Spinal cord (tissue), 10 donors: ENCODE results near the gene CC2D2A. TPM values are rescaled to one million over a fixed set of nuclear protein-coding genes. Genes with fewer than 3 reads are reported as not detected.

Source experiments
- DNase-seq, 6 donors: peaks; one replicate each; pipeline versions ENCODE4 v3.0.0 to v3.0.0-alpha.2; 2013 to 2015; ENCODE audit warnings: low spot score in 6 of 6, low read depth in 4 of 6
- H3K27ac ChIP-seq: one replicate; pipeline ENCODE4 v1.5.1; 2013; ENCODE audit warnings: low read depth, low read length, control low read depth
- H3K27me3 ChIP-seq: one replicate; pipeline ENCODE4 v1.6.1; 2013; ENCODE audit warnings: low read length; ENCODE audit not compliant: control insufficient read depth, insufficient read depth
- H3K36me3 ChIP-seq: one replicate; pipeline ENCODE4 v1.6.1; 2013; ENCODE audit warnings: low read length; ENCODE audit not compliant: control insufficient read depth, insufficient read depth
- H3K4me1 ChIP-seq: one replicate; pipeline ENCODE4 v1.6.1; 2013; ENCODE audit warnings: low read length; ENCODE audit not compliant: control insufficient read depth, insufficient read depth
- H3K4me3 ChIP-seq: one replicate; pipeline ENCODE4 v1.5.1; 2013; ENCODE audit warnings: low read depth, low read length, control low read depth
- H3K9me3 ChIP-seq: one replicate; pipeline ENCODE4 v1.6.1; 2013; ENCODE audit warnings: low read length; ENCODE audit not compliant: control insufficient read depth, insufficient read depth
- WGBS: methylation state at CpG from one replicate; pipeline ENCODE4 v1.1.5; 2013; ENCODE audit warnings: missing lambda C conversion rate; ENCODE audit not compliant: insufficient coverage; 5-methylcytosine and 5-hydroxymethylcytosine counted together
- polyA plus RNA-seq, 2 donors: library from polyadenylated mRNA; unstranded; fragments of 120-200 nt; gene quantifications; one replicate each; pipeline ENCODE4 v1.2.1, GENCODE V29; 2013; ENCODE audit not compliant: insufficient read length in 2 of 2
- total RNA-seq, 2 donors: library from RNA; depleted of rRNA in 1 of 2; stranded (reverse); fragments of 120-200 nt in 1 of 2; fragments of >200 nt in 1 of 2; gene quantifications; one replicate each; pipeline versions ENCODE4 v1.2.3 to v1.2.4, GENCODE V29; 2013 to 2014
- donor health status: healthy.

Gene CC2D2A
- total and polyA plus RNA-seq, 4 donors, result 25.6 to 67.6 (median 36.4) TPM

DNA sequence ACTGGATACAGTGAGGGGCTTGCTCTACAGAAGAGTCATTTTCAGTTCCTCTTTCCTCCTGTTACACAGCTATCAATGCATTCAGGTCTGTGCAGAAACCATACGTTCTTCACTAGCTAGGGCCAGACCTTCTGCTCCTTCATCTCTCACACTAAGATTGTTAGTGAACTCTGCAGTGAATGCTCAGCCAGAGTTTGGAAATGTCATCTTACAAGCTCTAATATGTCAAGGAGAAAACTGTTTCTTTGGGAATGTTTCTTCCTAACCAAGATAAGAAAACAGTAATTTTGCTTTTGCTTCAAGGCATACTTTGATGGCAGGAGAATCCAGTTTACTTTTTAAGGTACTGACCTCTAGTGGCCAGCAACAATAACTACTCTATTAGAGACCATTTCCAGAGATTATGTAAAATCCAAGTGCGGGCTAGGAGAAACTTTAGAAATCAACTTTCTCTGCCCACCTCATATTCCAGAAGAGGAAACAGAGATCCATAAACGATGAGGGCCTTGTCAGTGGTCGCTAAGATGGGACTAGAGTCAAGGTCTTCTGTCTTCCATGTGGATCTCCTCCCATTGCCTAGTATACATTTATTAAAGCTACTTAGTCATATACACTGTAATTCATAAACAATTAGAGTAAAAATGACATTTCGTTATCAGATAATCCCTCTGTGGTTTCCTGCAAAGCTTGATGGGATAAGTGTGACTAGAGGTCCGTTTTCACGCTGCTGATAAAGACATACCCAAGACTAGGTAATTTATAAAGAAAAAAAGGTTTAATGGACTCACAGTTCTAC, 12.1 kb upstream of the CC2D2A start:
- WGBS, result 83% methylated on average over 1 of the region's 7 CpGs
- Histone ChIP-seq H3K36me3 (no peaks in the 10 kb centered on the region), H3K4me1 (no peaks in the 10 kb centered on the region), H3K27me3 (no peaks in the 10 kb centered on the region), H3K9me3 (no peaks in the 10 kb centered on the region), H3K27ac (peak overlapping the region; percentile 10), H3K4me3 (no peak overlapping the region)
- peak in 4 of 6 donors; percentile 42 to 92 (median 68) for DNase-seq

DNA sequence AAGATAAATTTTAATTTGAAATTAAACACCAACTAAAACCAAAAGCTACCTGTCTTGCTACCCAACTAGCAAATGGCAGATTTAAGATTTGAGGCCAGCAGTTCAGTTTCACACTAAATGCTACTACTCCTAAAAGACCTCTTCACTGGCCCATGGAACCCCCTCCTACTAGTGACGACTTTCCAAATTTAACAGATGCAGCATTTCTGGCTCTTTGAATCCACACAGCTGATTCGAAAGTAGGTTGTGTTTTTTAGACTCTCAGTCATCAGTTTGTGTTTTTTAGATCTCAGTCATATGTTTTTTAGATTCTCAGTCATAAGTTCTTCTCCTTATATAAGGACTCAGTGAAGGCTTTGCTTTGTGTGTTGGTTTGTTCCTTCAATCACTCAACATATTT, 11.1 kb upstream of the CC2D2A start:
- Histone ChIP-seq H3K4me3 (no peak overlapping the region), H3K4me1 (no peaks in the 10 kb centered on the region), H3K27me3 (no peaks in the 10 kb centered on the region), H3K9me3 (no peaks in the 10 kb centered on the region), H3K36me3 (no peaks in the 10 kb centered on the region), H3K27ac (no peak overlapping the region)
- WGBS, result no CpG with 5 or more reads among the region's 2 CpGs
- no peak for DNase-seq

DNA sequence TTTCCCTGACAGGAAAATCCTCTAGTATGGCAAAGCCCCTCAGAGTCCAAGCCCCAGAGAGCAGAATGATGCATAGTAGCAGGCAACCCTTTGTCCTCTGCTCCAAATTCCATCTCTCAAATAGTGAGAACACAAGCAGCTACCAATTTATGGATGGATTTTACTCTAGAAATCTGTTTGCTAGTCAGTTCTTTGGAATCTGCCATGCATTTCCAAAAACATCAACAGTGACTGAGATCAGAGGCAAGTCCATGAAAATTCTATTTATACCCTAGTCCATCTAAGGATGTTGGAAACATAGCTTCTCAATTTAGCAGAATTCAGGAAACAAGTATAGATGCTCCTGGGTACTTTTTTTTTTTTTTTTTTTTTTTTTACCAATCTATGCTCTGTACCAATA, 10.0 kb upstream of the CC2D2A start:
- no peak for DNase-seq
- no peak overlapping the region for H3K27ac ChIP-seq
- H3K9me3 ChIP-seq, result no peaks in the 10 kb centered on the region
- no peak overlapping the region for H3K4me3 ChIP-seq
- no peaks in the 10 kb centered on the region for H3K36me3 ChIP-seq
- no peaks in the 10 kb centered on the region for H3K4me1 ChIP-seq
- H3K27me3 ChIP-seq, result no peaks in the 10 kb centered on the region

DNA sequence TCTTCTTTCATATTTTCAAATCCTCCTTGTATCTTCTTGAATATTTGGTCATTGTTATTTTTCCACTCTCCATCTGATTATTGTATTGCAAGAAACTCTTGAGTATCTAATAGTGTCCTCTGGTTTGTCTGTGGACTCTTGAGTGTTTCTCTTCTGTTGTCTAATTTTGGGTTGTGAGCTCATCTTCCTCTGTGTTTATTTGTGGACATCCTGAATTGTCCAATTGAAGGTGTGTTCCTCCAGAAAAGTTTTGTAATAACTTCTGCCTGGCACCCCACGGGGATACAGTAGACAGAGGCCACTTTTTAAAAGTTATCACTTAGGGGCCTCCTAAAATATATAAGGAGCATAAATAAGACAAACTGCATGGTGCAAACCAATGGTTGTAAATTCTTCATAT, 3.1 kb upstream of the CC2D2A start:
- WGBS, result no CpG with 5 or more reads among the region's 1 CpG
- Histone ChIP-seq H3K4me3 (no peak overlapping the region), H3K9me3 (no peaks in the 10 kb centered on the region), H3K27ac (no peak overlapping the region), H3K36me3 (no peaks in the 10 kb centered on the region), H3K4me1 (no peaks in the 10 kb centered on the region), H3K27me3 (no peaks in the 10 kb centered on the region)
- DNase-seq, result no peak

DNA sequence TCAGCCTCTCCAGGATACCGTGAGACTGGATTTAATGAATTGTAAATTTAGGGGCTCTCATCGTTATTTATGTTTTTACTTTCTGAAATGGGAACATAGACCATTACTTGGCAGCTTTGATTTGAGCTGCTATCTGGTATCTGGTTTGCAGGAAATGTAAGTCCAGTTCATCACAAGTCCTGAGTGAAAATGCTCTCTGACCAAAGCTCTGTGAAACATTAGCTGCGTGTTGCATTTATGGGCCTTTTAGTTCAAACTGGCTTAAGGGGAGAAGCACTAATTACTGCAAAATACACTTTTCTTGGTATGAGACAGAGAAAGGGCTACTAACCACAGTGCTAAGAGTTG, 420 bp downstream of the CC2D2A start:
- no peaks in the 10 kb centered on the region for H3K4me1 ChIP-seq
- no peaks in the 10 kb centered on the region for H3K27me3 ChIP-seq
- 0% methylated on average over 2 of the region's 3 CpGs for WGBS

DNA sequence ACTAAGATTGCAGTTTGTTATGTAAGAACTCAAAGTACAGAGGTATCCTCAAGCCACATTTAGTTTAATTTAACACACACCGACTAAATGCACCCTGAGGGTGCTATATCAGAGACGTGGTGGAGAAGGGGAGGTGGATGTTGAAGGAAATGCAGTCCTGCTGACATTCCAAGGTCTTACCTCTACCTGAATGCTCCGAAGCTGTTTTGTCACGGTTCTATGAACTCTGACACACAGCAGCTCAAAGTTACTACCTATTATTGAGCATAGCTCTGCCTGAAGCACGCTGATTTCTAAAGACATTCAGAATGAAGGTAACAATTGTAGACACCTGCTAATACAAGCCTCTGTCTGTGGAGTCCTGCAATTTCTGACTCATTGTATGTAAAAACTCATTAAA, 6.7 kb downstream of the CC2D2A start:
- H3K27ac ChIP-seq, result no peak overlapping the region
- H3K9me3 ChIP-seq, result no peaks in the 10 kb centered on the region
- no peaks in the 10 kb centered on the region for H3K27me3 ChIP-seq
- WGBS, result 69% methylated on average over 2 of the region's 5 CpGs
- H3K4me3 ChIP-seq, result no peak overlapping the region
- peaks cover 3% of the 10 kb centered on the region for H3K36me3 ChIP-seq
- H3K4me1 ChIP-seq, result peaks cover 10% of the 10 kb centered on the region
- no peak for DNase-seq

More for the DNA sequence above, 420 bp downstream of the CC2D2A start:
- H3K9me3 ChIP-seq, result no peaks in the 10 kb centered on the region
- peak overlapping the region; percentile 80 for H3K27ac ChIP-seq
- peak in 3 of 6 donors; percentile 12 to 43 (median 38) for DNase-seq
- no peaks in the 10 kb centered on the region for H3K36me3 ChIP-seq
- peak overlapping the region; percentile 62 for H3K4me3 ChIP-seq

DNA sequence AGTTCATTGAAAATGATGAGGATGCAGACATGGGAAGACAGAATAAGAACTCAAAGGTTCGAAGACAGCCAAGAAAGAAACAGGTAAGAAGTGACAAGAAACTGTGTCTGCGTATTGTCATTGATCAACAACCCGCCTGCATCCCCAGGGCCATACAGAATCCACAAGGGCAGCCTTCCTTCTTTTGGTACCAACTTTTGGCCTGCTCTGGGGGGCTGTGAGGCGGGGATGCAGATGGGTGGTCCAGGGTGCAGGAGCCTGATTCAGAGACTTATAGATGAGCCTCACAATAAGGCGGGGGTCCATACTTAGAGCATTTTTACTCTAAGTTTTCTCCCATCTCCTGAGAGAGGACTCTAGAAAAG, 9.0 kb downstream of the CC2D2A start:
- Histone ChIP-seq H3K4me1 (peaks cover 10% of the 10 kb centered on the region), H3K36me3 (peaks cover 3% of the 10 kb centered on the region), H3K27me3 (no peaks in the 10 kb centered on the region), H3K9me3 (no peaks in the 10 kb centered on the region), H3K4me3 (peak overlapping the region; percentile 75), H3K27ac (peak overlapping the region; percentile 98)
- WGBS, result no CpG with 5 or more reads among the region's 5 CpGs
- no peak for DNase-seq

DNA sequence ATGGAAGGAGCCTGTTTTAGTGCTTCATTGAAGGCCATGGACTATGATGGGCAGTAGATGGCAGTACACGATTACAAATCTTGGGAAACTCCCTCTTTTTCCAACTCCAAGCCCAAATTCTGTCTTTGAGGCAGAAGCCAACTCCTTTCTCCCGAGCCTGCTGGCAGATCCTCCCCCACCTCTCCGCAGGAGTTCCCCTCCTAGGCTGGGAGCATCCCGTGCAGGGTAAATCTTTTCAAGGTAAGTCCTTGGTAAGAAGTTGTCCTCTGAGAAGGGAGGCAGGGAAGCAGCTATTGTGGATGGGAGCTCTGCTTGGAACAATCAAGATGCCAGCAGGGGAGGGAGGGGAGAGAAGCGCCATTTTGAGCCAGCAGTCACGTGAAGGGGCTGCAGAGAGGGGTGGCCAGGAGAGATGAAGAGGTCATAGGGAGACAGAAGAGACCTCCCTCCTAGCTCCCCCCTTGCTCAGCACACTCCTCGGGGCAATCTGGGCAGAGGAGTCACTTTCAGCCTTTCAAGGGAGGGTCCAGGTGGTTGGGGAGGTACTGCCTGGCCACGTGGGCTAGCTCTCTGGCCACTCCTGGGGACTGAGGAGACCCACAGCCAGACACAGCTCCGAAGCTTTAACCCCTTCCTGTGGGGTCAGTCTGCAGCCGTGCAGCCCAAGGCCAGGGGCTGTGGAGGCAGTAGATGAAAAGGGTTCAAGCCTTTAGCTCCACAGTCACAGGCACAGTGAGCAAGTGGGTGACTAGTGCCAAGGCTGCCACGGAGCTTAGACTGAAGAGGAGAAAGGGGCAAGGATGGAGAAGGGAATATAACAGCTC, 9.6 kb downstream of the CC2D2A start:
- 0% methylated on average over 3 of the region's 11 CpGs for WGBS
- peak; percentile 76 to 97 (median 90) for DNase-seq
- Histone ChIP-seq H3K4me3 (peak overlapping the region; percentile 75), H3K27me3 (no peaks in the 10 kb centered on the region), H3K27ac (peak overlapping the region; percentile 98), H3K36me3 (peaks cover 3% of the 10 kb centered on the region), H3K4me1 (peaks cover 10% of the 10 kb centered on the region), H3K9me3 (no peaks in the 10 kb centered on the region)

DNA sequence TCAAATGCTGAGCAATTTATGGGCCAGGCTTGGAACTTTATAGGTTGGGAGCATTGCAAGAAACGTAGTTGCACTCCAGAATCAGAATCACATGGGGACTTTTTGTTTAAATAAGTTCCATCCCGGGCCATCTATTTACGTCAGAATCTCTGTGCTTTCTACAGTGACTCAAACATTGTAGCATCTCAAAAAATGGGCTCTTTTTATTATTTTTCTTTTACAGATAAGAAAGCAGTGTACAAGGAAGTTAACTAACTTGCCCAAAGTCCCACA, 10.2 kb downstream of the CC2D2A start:
- peak overlapping the region; percentile 75 for H3K4me3 ChIP-seq
- no peak for DNase-seq
- peaks cover 10% of the 10 kb centered on the region for H3K4me1 ChIP-seq
- peaks cover 6% of the 10 kb centered on the region for H3K36me3 ChIP-seq
- no CpG with 5 or more reads among the region's 3 CpGs for WGBS
- H3K9me3 ChIP-seq, result no peaks in the 10 kb centered on the region
- peak overlapping the region; percentile 98 for H3K27ac ChIP-seq
- no peaks in the 10 kb centered on the region for H3K27me3 ChIP-seq
